ENCODE measurements around the gene SHLD2.
"Not testable (repeated sequence)": the region's sequence is repeated elsewhere in the genome, so short reads cannot be mapped to it uniquely, and the experiment has no call there.

SHLD2 gene

GRCh38 chr10:87149020-87149609 lies 54.1 kb downstream of the SHLD2 start:
- not testable (repeated sequence) for DNase-seq

GRCh38 chr10:87151516-87151915 lies 56.5 kb downstream of the SHLD2 start:
- not testable (repeated sequence) for DNase-seq

- DNase-seq, result not testable (repeated sequence)
Measured at GRCh38 chr10:87156841-87157240, 61.8 kb downstream of the SHLD2 start.

GRCh38 chr10:87157821-87158220 lies 62.8 kb downstream of the SHLD2 start:
- not testable (repeated sequence) for DNase-seq

- not testable (repeated sequence) for DNase-seq
Measured at GRCh38 chr10:87162703-87163293, 67.8 kb downstream of the SHLD2 start.

GRCh38 chr10:87163414-87163813 lies 68.4 kb downstream of the SHLD2 start:
- not testable (repeated sequence) for DNase-seq

- not testable (repeated sequence) for DNase-seq
Measured at GRCh38 chr10:87169857-87170256, 74.9 kb downstream of the SHLD2 start.

- not testable (repeated sequence) for DNase-seq
Measured at GRCh38 chr10:87170705-87171104, 75.7 kb downstream of the SHLD2 start.

GRCh38 chr10:87171670-87172069 lies 76.7 kb downstream of the SHLD2 start:
- DNase-seq, result not testable (repeated sequence)

- not testable (repeated sequence) for DNase-seq
Measured at GRCh38 chr10:87172178-87172577, 77.2 kb downstream of the SHLD2 start.

- not testable (repeated sequence) for DNase-seq
Measured at GRCh38 chr10:87177587-87177986, 82.6 kb downstream of the SHLD2 start.

- not testable (repeated sequence) for DNase-seq
Measured at GRCh38 chr10:87184421-87184820, 89.4 kb downstream of the SHLD2 start.

- DNase-seq, result not testable (repeated sequence)
Measured at GRCh38 chr10:87186016-87186415, 91.0 kb downstream of the SHLD2 start.

GRCh38 chr10:87187573-87187972 lies 92.6 kb downstream of the SHLD2 start:
- not testable (repeated sequence) for DNase-seq

- DNase-seq, result not testable (repeated sequence)
Measured at GRCh38 chr10:87191841-87192240, 96.8 kb downstream of the SHLD2 start.

GRCh38 chr10:87200924-87201323 lies 105.9 kb downstream of the SHLD2 start:
- not testable (repeated sequence) for DNase-seq

- not testable (repeated sequence) for DNase-seq
Measured at GRCh38 chr10:87204801-87205200, 109.8 kb downstream of the SHLD2 start.

- DNase-seq, result not testable (repeated sequence)
Measured at GRCh38 chr10:87206922-87207321, 111.9 kb downstream of the SHLD2 start.

- DNase-seq, result not testable (repeated sequence)
Measured at GRCh38 chr10:87210309-87210708, 115.3 kb downstream of the SHLD2 start.

GRCh38 chr10:87211848-87212247 lies 116.8 kb downstream of the SHLD2 start:
- DNase-seq, result not testable (repeated sequence)

- not testable (repeated sequence) for DNase-seq
Measured at GRCh38 chr10:87213150-87213765, 118.3 kb downstream of the SHLD2 start.

GRCh38 chr10:87213806-87214205 lies 118.8 kb downstream of the SHLD2 start:
- DNase-seq, result not testable (repeated sequence)

GRCh38 chr10:87216120-87216519 lies 121.1 kb downstream of the SHLD2 start:
- not testable (repeated sequence) for DNase-seq

- DNase-seq, result not testable (repeated sequence)
Measured at GRCh38 chr10:87219370-87219769, 124.4 kb downstream of the SHLD2 start.
